GM23338 (cell line): ENCODE results near the gene ANKRD63. TPM values are rescaled to one million over a fixed set of nuclear protein-coding genes. Genes with fewer than 3 reads are reported as not detected.

Experiments
- ATAC-seq: fragments of 200-7000 bp; cut with Tn5 transposase; 3 replicates; pipeline ENCODE4 v1.9.1; 2020
- DNase-seq: peaks from one replicate; pipeline ENCODE4 v3.0.0-alpha.2; 2015; ENCODE audit warnings: low spot score
- H2AFZ ChIP-seq: fragments of 200-600 bp; sonication (generic); 2 replicates; pipeline ENCODE4 v1.8.0; 2016; ENCODE audit warnings: antibody characterized with exemption, mild to moderate bottlenecking, moderate library complexity
- H3F3A ChIP-seq: fragments of 200-600 bp; sonication (generic); replicated peaks from 2 replicates; pipeline ENCODE4 v1.8.0; 2017; ENCODE audit warnings: antibody characterized with exemption, mixed run types, low read depth
- H3K27ac ChIP-seq: fragments of 200-600 bp; sonication (generic); 2 replicates; pipeline ENCODE4 v1.6.1; 2016; ENCODE audit warnings: low read depth
- H3K27me3 ChIP-seq: fragments of 200-600 bp; sonication (generic); 2 replicates; pipeline ENCODE4 v1.8.0; 2016; ENCODE audit warnings: mild to moderate bottlenecking, mixed run types, moderate library complexity; ENCODE audit not compliant: insufficient read depth
- H3K36me3 ChIP-seq: fragments of 200-600 bp; sonication (generic); 2 replicates; pipeline ENCODE4 v1.8.0; 2016; ENCODE audit warnings: mild to moderate bottlenecking; ENCODE audit not compliant: insufficient read depth
- H3K4me1 ChIP-seq: fragments of 200-600 bp; sonication (generic); 2 replicates; pipeline ENCODE4 v1.8.0; 2016; ENCODE audit warnings: mild to moderate bottlenecking, moderate library complexity; ENCODE audit not compliant: insufficient read depth
- H3K4me2 ChIP-seq: fragments of 200-600 bp; sonication (generic); 2 replicates; pipeline ENCODE4 v1.7.1; 2017; ENCODE audit warnings: mixed run types
- H3K4me3 ChIP-seq: fragments of 200-600 bp; sonication (generic); 2 replicates; pipeline ENCODE4 v1.6.1; 2016; ENCODE audit warnings: mixed run types
- H3K79me2 ChIP-seq: fragments of 200-600 bp; sonication (generic); replicated peaks from 2 replicates; pipeline ENCODE4 v1.8.0; 2017; ENCODE audit warnings: mild to moderate bottlenecking; ENCODE audit not compliant: insufficient read depth
- H3K9me2 ChIP-seq: fragments of 200-600 bp; sonication (generic); 2 replicates; pipeline ENCODE4 v1.8.0; 2017; ENCODE audit not compliant: insufficient read depth
- H4K20me1 ChIP-seq: fragments of 200-600 bp; sonication (generic); replicated peaks from 2 replicates; pipeline ENCODE4 v1.8.0; 2017; ENCODE audit warnings: mild to moderate bottlenecking; ENCODE audit not compliant: insufficient read depth
- H3K27ac Mint-ChIP-seq: 2 replicates; pipeline ENCODE4 v1.8.0; 2020; ENCODE audit warnings: inconsistent platforms, mild to moderate bottlenecking, moderate library complexity, mixed read lengths
- H3K27me3 Mint-ChIP-seq: 3 replicates; pipeline ENCODE4 v1.8.0; 2022; ENCODE audit warnings: low read depth, mild to moderate bottlenecking, moderate library complexity, mixed read lengths, inconsistent platforms; ENCODE audit not compliant: insufficient read depth, poor library complexity
- H3K36me3 Mint-ChIP-seq: 3 replicates; pipeline ENCODE4 v1.8.0; 2021; ENCODE audit warnings: low read depth, mild to moderate bottlenecking, inconsistent platforms, moderate library complexity, mixed read lengths
- H3K4me1 Mint-ChIP-seq: 3 replicates; pipeline ENCODE4 v1.8.0; 2020; ENCODE audit warnings: mild to moderate bottlenecking, inconsistent platforms, mixed read lengths
- H3K4me3 Mint-ChIP-seq: 3 replicates; pipeline ENCODE4 v1.8.0; 2021; ENCODE audit warnings: moderate library complexity, mild to moderate bottlenecking, inconsistent platforms, mixed read lengths
- H3K9me3 Mint-ChIP-seq: 3 replicates; pipeline ENCODE4 v1.8.0; 2020; ENCODE audit warnings: moderate library complexity, mild to moderate bottlenecking, inconsistent platforms, mixed read lengths
- CREB1 ChIP-seq: fragments of 250-450 bp; sonication (Bioruptor Pico); IDR thresholded peaks from 2 replicates; pipeline ENCODE4 v1.5.0; 2020; ENCODE audit warnings: low read depth, mild to moderate bottlenecking, moderate library complexity
- CTCF ChIP-seq, 2 experiments: fragments of 200-600 bp in 1 of 2; sonication (generic) in 1 of 2; conservative IDR thresholded peaks; 2 replicates each; pipeline versions ENCODE4 v1.5.1 to v1.6.1; 2016 to 2017; ENCODE audit warnings: antibody characterized with exemption in 2 of 2, low read depth in 2 of 2, mild to moderate bottlenecking in 2 of 2, moderate library complexity in 1 of 2
- ETS1 ChIP-seq: IDR thresholded peaks from 2 replicates; pipeline ENCODE4 v1.6.1; 2016; ENCODE audit warnings: antibody characterized with exemption
- EZH2 ChIP-seq: fragments of 200-600 bp; sonication (generic); IDR thresholded peaks from one replicate; pipeline ENCODE4 v1.8.0; 2017; ENCODE audit warnings: antibody characterized with exemption, mild to moderate bottlenecking, low read depth; ENCODE audit not compliant: unreplicated experiment
- EZH2phosphoT487 ChIP-seq: fragments of 200-600 bp; sonication (generic); IDR thresholded peaks from one replicate; pipeline ENCODE4 v1.8.1; 2018; ENCODE audit warnings: antibody characterized with exemption; ENCODE audit not compliant: unreplicated experiment
- JUNB ChIP-seq: IDR thresholded peaks from one replicate; pipeline ENCODE4 v1.6.1; 2016; ENCODE audit warnings: antibody characterized with exemption; ENCODE audit not compliant: unreplicated experiment
- NANOG ChIP-seq: IDR thresholded peaks from 2 replicates; pipeline ENCODE4 v1.6.1; 2016; ENCODE audit warnings: antibody characterized with exemption, borderline replicate concordance
- POLR2AphosphoS5 ChIP-seq: IDR thresholded peaks from 2 replicates; pipeline ENCODE4 v1.6.1; 2016; ENCODE audit warnings: antibody characterized with exemption, low read depth
- REST ChIP-seq: IDR thresholded peaks from one replicate; pipeline ENCODE4 v1.6.1; 2018; ENCODE audit warnings: antibody characterized with exemption; ENCODE audit not compliant: unreplicated experiment
- STAT1 ChIP-seq: IDR thresholded peaks from one replicate; pipeline ENCODE4 v1.6.1; 2016; ENCODE audit warnings: antibody characterized with exemption; ENCODE audit not compliant: unreplicated experiment
- ZNF114 ChIP-seq: fragments of 250-450 bp; sonication (Bioruptor Pico); IDR thresholded peaks from 2 replicates; pipeline ENCODE4 v1.5.0; 2020; ENCODE audit warnings: mild to moderate bottlenecking, moderate library complexity
- ZNF331 ChIP-seq: fragments of 250-450 bp; sonication (Bioruptor Pico); IDR thresholded peaks from 2 replicates; pipeline ENCODE4 v1.5.0; 2020; ENCODE audit warnings: low read depth, mild to moderate bottlenecking, moderate library complexity
- ZNF462 ChIP-seq: fragments of 250-450 bp; sonication (Bioruptor Pico); IDR thresholded peaks from 2 replicates; pipeline ENCODE4 v1.5.0; 2020; ENCODE audit warnings: mild to moderate bottlenecking, moderate library complexity
- polyA plus RNA-seq: library from polyadenylated mRNA; unstranded; fragments of >200 nt; fragmentation: Nextera tagmentation; extraction: Ambion mirVana; gene quantifications from 2 replicates; pipeline ENCODE4 v1.2.1, GENCODE V29; 2016
- total RNA-seq: library from RNA; depleted of rRNA; stranded (reverse); fragments of >200 nt; shearing (Covaris generic); gene quantifications from 2 replicates; pipeline ENCODE4 v1.2.3, GENCODE V29; 2014

Gene ANKRD63
- total and polyA plus RNA-seq, 2 experiments from 2014 or later = 0.59 TPM; not detected in 1

- Histone ChIP-seq H3K4me2 (no peak overlapping the region), H3K4me1 (no peaks in the 10 kb centered on the region), H3K79me2 (no peaks in the 10 kb centered on the region), H3F3A (no peaks in the 10 kb centered on the region), H3K36me3 (no peaks in the 10 kb centered on the region), H3K27ac (no peak overlapping the region), H2AFZ (no peak overlapping the region), H3K27me3 (no peaks in the 10 kb centered on the region), H3K4me3 (no peak overlapping the region), H3K9me2 (no peaks in the 10 kb centered on the region), H4K20me1 (no peaks in the 10 kb centered on the region)
- DNase-seq (no peak), ATAC-seq (peak; percentile 10; the same call in 2 of the 3 replicates)
- Mint-ChIP-seq H3K27ac (peak overlapping the region; percentile 77; the same call in 1 of the 2 replicates), H3K36me3 (peaks cover 4% of the 10 kb centered on the region; the same call in 1 of the 3 replicates), H3K4me3 (no peak overlapping the region), H3K27me3 (peaks cover 10% of the 10 kb centered on the region), H3K9me3 (no peaks in the 10 kb centered on the region), H3K4me1 (peaks cover 15% of the 10 kb centered on the region)
- TF ChIP-seq CTCF (conservative IDR thresholded peaks at IDR 0.05; ENCODE audit: low read depth in 2 of 2) (no peak), JUNB (no peak), STAT1 (no peak), CREB1 (no peak), ZNF462 (no peak), EZH2phosphoT487 (no peak), EZH2 (no peak), ZNF331 (CRISPR knock-in tag) (no peak), NANOG (no peak), REST (no peak), ZNF114 (CRISPR knock-in tag) (no peak), ETS1 (no peak), POLR2AphosphoS5 (no peak)
These were observed 15.2 kb downstream of the ANKRD63 start for GRCh38 chr15:40267670-40268069.
